Activated CD4-positive, alpha-beta memory T cell treated with anti-CD3 and anti-CD28 coated beads, Interleukin-2, amount 10 ng/mL, durations not matched to agents 7 days and 5 days (primary cell): ENCODE measurements around the gene RIPOR3. TPM values are rescaled to one million over a fixed set of nuclear protein-coding genes. Genes with fewer than 3 reads are reported as not detected.
A peak's percentile ranks its signal among the peaks of the same experiment; 100 is the strongest.
"Not testable (repeated sequence)": the region's sequence is repeated elsewhere in the genome, so short reads cannot be mapped to it uniquely, and the experiment has no call there.

Experiments used
- CTCF ChIA-PET: fragments of 350-600 bp; sonication (Branson Sonifier 250); formaldehyde crosslinking; loops from one replicate; lab custom pipeline; 2021; ENCODE audit warnings: antibody characterized with exemption, inconsistent platforms; lab: Charles Lee
- POLR2A ChIA-PET: fragments of 350-600 bp; sonication (Branson Sonifier 250); formaldehyde crosslinking; loops from one replicate; lab custom pipeline; 2021; ENCODE audit warnings: antibody characterized with exemption; lab: Charles Lee
- DNase-seq: peaks from one replicate; pipeline ENCODE4 v3.0.0-alpha.2; 2020
- H3K27ac Mint-ChIP-seq: one replicate; pipeline ENCODE4 v1.8.0; 2021; ENCODE audit warnings: mild to moderate bottlenecking, mixed read lengths
- H3K27me3 Mint-ChIP-seq: one replicate; pipeline ENCODE4 v1.8.0; 2021; ENCODE audit warnings: mixed read lengths
- H3K36me3 Mint-ChIP-seq: one replicate; pipeline ENCODE4 v1.8.0; 2021; ENCODE audit warnings: low read depth, mixed read lengths
- H3K4me1 Mint-ChIP-seq: one replicate; pipeline ENCODE4 v1.8.0; 2021; ENCODE audit warnings: mixed read lengths
- H3K4me3 Mint-ChIP-seq: one replicate; pipeline ENCODE4 v1.8.0; 2021; ENCODE audit warnings: mild to moderate bottlenecking, mixed read lengths
- H3K9me3 Mint-ChIP-seq: one replicate; pipeline ENCODE4 v1.8.0; 2021; ENCODE audit warnings: mixed read lengths
- total RNA-seq, 2 experiments: library from RNA; stranded (reverse); gene quantifications; one replicate each; pipeline ENCODE4 v1.2.3, GENCODE V29; 2021

RIPOR3 gene
- total RNA-seq, 2 experiments from 2014 or later = not detected

DNA sequence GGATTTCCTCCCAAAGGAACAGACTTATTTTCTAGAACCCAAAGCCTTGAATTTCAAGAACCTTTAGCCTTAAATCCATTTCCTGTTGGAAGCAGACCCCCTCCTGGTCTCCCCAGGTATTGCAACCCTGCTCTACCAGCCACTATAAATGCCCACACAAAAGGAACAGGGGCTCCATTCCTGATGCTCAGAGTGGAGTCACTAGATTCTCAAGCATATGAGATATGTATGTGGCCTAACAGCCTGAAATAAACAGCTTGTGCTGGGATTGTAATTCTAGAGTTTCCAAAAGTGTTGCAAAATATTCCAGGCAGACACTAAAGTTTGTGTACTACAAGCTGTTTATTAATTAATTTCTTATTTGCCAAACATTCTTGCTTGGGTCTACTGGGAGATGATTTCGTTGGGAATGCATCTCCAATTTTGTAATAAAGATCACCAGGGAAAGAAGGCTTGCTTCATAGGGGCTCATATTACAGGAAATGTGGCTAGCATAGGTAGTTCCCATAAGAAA is 44.8 kb downstream of the RIPOR3 start:
- no peaks in the 10 kb centered on the region for H3K36me3 Mint-ChIP-seq
- H3K27me3 Mint-ChIP-seq = no peaks in the 10 kb centered on the region
- POLR2A ChIA-PET = no interaction called here
- no peak overlapping the region for H3K27ac Mint-ChIP-seq
- CTCF ChIA-PET = interaction anchor here (0.6 to 1.5 kb wide), 3 partner anchors 11 to 307 kb away, joined by 3 read pairs; no protein-coding TSS in a partner anchor
- no peaks in the 10 kb centered on the region for H3K4me1 Mint-ChIP-seq
- no peak overlapping the region for H3K4me3 Mint-ChIP-seq
- no peak for DNase-seq
- no peaks in the 10 kb centered on the region for H3K9me3 Mint-ChIP-seq

DNA sequence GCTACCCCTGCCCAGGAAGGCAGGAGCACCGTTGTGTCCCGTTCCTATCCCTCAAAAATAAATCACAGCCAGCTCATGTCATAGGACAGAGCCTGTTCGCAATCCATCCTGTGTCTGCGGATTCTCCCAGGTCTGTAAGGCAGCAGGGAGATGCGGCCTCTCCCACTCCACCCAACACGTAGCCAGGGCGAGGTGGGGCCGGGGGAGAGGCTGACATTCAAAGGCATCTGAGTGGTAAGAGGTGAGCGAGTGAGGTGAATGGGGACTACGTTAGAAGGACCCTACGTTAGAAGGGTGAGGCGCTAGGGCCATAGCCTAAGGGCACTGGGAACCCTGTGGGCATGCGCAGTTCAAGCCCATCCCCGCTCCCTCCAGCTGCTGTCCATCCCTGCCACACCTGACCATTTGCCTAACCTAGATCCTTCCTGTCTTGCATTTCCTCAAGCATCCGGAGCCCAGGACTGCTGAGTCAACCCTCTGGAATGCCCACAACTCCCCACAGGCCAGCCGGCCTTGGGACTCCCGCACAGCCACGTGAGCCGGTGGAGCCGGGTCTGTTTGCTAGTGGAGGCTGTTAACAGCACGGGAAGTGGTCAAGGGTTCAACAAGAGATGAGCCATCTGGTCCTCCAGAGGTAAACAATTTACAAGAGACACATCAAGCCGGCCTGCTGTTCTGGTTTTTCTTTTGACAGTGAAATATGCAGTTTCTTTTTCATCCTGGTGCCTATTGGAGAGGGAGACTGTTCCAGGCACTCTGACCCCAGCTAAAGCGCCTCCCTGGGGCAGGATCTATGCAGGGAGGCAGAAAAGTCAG is 45.9 kb downstream of the RIPOR3 start:
- no peak for DNase-seq

DNA sequence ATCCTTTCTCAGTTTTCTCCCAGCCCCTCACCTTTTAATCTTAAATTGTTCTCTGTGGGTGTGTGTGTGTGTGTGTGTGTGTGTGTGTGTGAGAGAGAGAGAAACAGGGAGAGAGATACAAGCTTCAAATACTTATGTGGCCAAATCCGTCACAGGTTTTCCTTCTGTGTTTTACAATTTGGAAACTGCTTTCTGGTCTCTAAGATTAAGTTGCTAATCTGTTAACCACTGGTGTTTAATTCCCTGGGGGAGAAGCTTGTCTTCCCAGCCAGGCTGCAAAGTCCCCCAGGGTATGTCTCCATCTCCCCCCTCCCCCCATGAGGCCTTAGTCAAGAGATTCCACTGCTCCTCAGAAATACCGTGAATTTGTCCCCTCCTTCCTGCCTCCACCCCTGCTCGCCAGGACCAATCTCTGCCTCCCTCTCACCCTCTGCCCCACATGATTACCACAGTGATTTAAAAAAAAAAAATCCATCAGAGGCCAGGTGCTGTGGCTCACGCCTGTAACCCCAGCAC is 49.0 kb downstream of the RIPOR3 start:
- CTCF ChIA-PET = no interaction called here
- no peaks in the 10 kb centered on the region for H3K27me3 Mint-ChIP-seq
- H3K27ac Mint-ChIP-seq = no peak overlapping the region
- H3K4me3 Mint-ChIP-seq = no peak overlapping the region
- POLR2A ChIA-PET = no interaction called here
- no peaks in the 10 kb centered on the region for H3K4me1 Mint-ChIP-seq
- no peaks in the 10 kb centered on the region for H3K36me3 Mint-ChIP-seq
- no peaks in the 10 kb centered on the region for H3K9me3 Mint-ChIP-seq
- no peak for DNase-seq

More for the DNA sequence above, 45.9 kb downstream of the RIPOR3 start:
- ChIA-PET POLR2A (no interaction called here), CTCF (interaction anchor here (1.5 kb wide), 1 partner anchor 12 kb away, joined by 3 read pairs; no protein-coding TSS in a partner anchor)
- Mint-ChIP-seq H3K27me3 (no peaks in the 10 kb centered on the region), H3K4me1 (no peaks in the 10 kb centered on the region), H3K36me3 (no peaks in the 10 kb centered on the region), H3K27ac (no peak overlapping the region), H3K9me3 (no peaks in the 10 kb centered on the region), H3K4me3 (no peak overlapping the region)

DNA sequence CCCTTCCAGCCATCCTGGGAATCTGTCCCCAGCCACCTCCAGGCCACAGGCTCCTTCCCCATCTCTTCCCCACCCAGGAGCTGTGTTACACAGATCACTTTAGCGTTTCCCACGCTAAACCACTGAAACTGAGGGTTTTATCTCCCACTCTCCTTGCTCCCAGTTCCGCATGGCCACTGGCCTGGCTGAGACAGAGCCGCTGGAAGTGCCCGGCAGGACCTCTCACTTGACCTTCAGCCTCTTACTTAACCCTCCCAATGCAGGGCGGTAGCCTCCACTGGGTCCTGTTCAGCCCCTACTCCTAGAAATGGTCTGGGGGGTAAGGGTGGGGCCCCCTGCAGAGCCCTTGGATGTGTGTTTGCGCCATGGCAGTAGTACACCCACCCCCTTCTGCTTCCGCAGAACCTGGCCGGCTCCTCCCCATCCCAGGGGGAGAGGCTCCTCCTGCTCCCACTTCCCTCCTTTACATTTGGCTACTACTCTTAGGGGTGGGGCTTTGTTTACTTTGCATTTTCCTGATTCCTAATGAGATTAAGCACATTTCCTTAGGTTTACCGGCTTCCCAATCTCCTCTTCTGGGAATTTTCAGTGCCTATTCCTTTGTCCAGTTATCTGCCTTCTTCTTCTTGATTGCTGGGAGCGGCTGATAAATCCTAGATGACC is 49.6 kb downstream of the RIPOR3 start:
- POLR2A ChIA-PET, H3K27ac Mint-ChIP-seq, H3K27me3 Mint-ChIP-seq, H3K4me3 Mint-ChIP-seq, CTCF ChIA-PET, H3K9me3 Mint-ChIP-seq, DNase-seq, H3K36me3 Mint-ChIP-seq, H3K4me1 Mint-ChIP-seq: not testable (repeated sequence)

DNA sequence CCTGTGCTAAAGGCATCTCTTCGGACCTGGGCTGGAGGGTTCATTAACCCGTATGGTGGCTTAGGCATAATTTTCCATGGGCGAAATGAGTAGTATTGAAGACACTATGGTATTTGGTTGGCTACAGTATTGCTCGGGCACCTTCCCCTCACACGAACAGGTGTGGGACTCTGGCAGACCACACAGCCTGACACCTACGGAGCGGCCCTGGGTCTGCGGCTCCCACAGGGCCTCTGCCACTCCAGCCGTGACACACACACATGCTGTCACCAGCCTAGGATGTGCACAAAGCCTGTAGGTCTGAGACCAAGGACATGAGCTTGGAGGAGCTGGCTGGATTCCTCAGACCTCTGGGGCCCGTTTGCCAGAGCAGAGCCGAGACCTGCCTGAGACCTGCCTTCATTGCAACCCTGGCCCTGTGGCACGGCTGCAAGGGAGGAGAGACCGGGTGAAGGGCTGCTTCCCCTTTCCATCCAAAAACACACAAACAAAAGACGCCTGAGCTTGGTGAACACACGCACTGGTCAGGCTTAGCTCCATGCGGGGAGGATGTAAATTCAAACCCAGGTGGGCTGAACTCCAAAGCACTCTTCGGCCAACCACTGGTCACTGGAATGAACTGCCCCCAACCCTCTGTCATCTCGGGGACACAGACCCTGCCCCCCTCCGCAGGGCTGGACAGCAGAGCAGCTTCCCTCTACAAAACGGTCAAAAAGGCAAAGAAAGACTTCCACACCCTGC is 51.2 kb downstream of the RIPOR3 start:
- not testable (repeated sequence) for H3K27ac Mint-ChIP-seq

DNA sequence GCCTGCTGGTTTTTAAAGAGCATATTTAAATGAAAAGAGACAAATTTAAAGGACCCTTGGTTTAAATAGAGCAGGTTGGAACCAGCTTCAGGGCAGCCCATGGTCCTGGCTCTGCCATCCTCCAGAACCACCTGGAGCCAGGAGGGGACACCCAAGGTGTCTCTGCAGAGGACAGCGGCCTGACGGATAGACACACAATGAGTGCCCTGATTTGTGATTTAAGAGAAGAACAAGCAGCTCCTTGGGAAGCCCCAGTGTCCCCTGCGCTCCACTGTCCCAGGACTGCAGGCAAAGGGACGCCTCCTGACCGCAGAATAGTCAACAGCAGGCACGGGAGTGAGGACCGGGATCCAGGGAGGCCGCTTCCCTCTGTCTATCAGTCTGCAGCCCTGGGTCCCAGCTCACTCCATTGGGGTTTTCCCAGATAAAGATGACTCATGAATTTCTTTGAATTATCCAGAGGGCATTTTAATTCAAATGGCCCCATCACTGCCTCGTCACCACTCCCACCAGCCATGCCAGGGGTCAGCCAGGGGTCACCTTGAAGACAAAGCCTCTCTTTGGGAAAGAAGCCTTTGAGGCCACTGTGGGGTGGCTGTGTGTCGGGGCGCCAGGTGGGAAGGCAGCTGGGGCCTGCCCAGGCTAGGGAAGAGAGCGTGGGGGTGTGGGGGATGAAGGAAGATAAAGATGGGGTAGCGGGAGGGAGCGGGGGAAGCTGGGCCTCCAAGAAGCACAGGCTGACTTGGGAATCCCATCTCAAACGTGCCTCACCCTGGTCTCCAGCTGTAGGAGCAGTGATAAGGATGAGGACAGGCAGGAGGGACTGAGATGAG is 53.1 kb downstream of the RIPOR3 start:
- POLR2A ChIA-PET, H3K4me1 Mint-ChIP-seq, H3K27ac Mint-ChIP-seq, H3K4me3 Mint-ChIP-seq, H3K9me3 Mint-ChIP-seq, DNase-seq, H3K36me3 Mint-ChIP-seq, H3K27me3 Mint-ChIP-seq, CTCF ChIA-PET: not testable (repeated sequence)

More for the DNA sequence above, 51.2 kb downstream of the RIPOR3 start:
- POLR2A ChIA-PET, CTCF ChIA-PET, H3K36me3 Mint-ChIP-seq, H3K4me3 Mint-ChIP-seq, H3K27me3 Mint-ChIP-seq, H3K4me1 Mint-ChIP-seq, H3K9me3 Mint-ChIP-seq, DNase-seq: not testable (repeated sequence)

DNA sequence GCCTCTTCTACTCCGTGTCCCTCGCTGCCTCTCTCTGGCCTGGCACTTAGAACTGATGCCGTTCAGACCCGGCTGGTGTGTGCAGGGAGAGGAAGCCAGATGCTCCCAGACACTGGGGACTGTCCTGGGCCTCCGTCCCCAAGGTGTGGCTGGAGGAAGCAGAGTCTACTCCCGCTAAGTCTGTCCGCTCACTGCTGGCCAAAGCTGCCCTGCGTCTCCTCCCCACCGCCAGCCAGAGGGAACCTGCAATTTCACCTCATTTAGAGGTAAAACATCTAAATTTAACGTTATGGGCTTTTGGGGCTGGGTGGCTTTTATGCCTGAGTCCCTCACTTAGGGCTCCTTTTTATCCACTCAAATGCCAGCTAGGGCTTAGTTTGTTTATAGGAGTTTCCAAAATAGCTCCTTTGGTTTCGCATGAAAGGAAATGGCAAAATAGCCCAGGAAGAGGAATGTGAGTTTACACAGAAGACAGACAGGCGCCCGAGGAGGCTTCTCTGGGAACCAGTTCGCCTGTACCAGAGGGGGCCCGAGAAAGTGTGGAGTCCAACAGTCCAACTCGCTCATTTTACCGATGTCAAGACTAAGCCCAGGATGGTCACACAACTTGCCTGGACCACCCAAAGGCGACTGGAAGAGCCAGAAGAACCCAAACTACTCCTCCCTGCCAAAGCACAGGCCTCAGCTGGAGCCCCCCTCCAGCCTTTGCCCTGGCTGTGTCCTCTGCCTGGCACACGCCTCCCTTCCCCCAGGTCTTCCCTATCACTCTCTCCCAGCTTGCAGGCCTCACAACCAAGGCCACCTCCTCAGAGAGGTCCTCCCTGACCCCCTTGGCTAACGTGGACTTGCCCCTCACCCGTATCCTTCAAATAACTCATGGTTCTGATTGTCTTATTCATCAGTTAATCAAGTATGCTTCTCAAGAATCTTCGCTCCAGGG is 54.5 kb downstream of the RIPOR3 start:
- no peak overlapping the region for H3K27ac Mint-ChIP-seq
- H3K4me1 Mint-ChIP-seq = no peaks in the 10 kb centered on the region
- no peaks in the 10 kb centered on the region for H3K27me3 Mint-ChIP-seq
- CTCF ChIA-PET = interaction anchor here (1.2 to 1.5 kb wide), 3 partner anchors 11 to 38 kb away, joined by 3 to 4 read pairs (median 4); no protein-coding TSS in a partner anchor
- H3K36me3 Mint-ChIP-seq = no peaks in the 10 kb centered on the region
- no peaks in the 10 kb centered on the region for H3K9me3 Mint-ChIP-seq
- POLR2A ChIA-PET = no interaction called here
- DNase-seq = no peak
- H3K4me3 Mint-ChIP-seq = no peak overlapping the region

DNA sequence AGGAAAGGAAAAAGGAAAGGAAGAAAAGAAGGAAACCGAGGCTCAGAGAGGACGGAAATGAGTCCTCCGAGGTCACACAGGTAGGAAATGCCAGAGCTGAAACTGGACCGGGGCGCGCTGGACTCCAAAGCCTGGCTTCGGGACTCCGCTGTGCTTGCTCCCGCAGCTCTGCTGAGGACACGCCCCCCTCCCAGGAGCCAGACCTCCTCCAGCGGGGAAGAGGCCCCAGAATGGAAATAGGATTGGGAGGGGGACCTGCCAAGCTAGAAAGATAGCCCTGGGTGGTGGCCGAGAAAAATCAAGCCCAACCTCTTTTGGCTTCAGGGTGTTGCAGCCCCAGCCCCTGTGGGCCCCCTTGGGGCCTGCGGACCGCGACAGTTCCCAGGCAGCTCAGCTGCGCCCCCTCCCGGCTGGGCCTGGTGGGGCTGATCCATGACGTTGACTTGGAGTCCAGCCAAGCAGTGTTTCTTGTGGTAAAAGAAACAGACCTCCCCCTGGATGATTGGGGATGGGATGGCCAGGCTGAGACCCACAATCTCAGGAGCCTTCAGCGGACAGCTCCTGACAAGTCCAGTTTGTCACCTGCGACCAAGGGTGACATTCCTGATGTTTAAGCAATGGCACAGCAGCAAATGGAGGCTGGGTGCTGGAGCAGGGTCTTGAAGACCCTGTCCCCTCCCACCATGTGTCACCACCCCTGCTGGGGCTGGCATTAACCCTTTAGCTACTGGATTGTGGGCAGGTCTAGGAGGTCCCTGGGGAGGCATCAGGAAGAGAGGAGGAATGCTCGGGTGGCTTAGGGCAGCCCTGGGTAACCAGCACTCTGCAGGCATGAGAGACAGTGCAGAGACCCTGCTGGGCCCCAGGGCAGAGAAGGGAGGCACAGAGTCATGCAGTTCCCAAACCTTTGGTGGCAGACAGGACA is 55.4 kb downstream of the RIPOR3 start:
- no peaks in the 10 kb centered on the region for H3K9me3 Mint-ChIP-seq
- ChIA-PET POLR2A (no interaction called here), CTCF (interaction anchor here (0.7 to 1.5 kb wide), 8 partner anchors 10 to 447 kb away, joined by 3 to 4 read pairs (median 4); no protein-coding TSS in a partner anchor)
- no peaks in the 10 kb centered on the region for H3K36me3 Mint-ChIP-seq
- no peaks in the 10 kb centered on the region for H3K27me3 Mint-ChIP-seq
- peak; percentile 64 for DNase-seq
- H3K27ac Mint-ChIP-seq = no peak overlapping the region
- no peaks in the 10 kb centered on the region for H3K4me1 Mint-ChIP-seq
- H3K4me3 Mint-ChIP-seq = no peak overlapping the region

DNA sequence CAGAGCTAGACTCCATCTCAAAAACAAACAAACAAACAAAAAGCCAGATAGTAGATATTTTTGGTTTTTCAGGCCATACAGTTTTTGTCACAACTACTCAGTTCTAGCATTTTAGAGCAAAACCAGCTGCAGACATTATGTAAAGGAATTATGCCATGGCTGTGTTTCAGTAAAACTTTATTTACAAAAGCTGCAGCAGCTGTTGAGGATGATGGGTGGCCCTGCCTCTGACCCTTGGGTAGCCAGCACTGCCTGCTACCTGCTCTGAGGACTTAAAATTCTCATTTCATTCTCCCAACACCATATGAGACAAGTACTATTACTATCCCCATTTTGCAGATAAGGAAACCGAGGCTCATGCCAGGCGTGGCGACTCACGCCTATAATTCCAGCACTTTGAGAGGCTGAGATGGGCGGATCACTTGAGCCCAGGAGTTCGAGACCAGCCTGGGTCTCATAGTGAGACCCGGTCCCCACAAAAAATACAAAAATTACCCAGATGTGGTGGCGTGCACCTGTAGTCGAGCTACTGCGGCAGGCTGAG is 56.3 kb downstream of the RIPOR3 start:
- H3K27ac Mint-ChIP-seq = no peak overlapping the region
- ChIA-PET POLR2A (no interaction called here), CTCF (interaction anchor here (1.0 to 1.5 kb wide), 5 partner anchors 10 to 447 kb away, joined by 3 to 4 read pairs (median 4); no protein-coding TSS in a partner anchor)
- H3K27me3 Mint-ChIP-seq = no peaks in the 10 kb centered on the region
- no peak overlapping the region for H3K4me3 Mint-ChIP-seq
- H3K9me3 Mint-ChIP-seq = no peaks in the 10 kb centered on the region
- no peaks in the 10 kb centered on the region for H3K4me1 Mint-ChIP-seq
- no peak for DNase-seq
- H3K36me3 Mint-ChIP-seq = no peaks in the 10 kb centered on the region

DNA sequence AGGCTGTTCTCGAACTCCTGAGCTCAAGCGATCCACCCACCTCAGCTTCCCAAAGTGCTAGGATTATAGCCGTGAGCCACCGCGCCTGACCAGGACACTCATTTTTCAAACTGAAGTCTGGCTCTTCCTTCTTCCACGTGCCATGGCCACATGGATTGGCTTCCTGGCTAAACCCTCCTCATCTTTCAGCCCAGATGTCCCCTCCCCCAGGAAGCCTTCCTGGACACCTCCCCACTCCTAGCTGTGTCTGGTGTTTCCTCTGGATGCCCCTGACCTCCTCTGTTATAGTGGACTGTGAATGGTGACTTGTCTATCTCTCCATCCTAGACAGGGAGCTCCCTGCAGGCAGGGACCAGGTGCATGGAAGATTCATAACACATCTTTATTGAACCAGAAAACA is 57.2 kb downstream of the RIPOR3 start:
- H3K4me1 Mint-ChIP-seq = no peaks in the 10 kb centered on the region
- H3K36me3 Mint-ChIP-seq = no peaks in the 10 kb centered on the region
- no peaks in the 10 kb centered on the region for H3K27me3 Mint-ChIP-seq
- CTCF ChIA-PET = no interaction called here
- POLR2A ChIA-PET = no interaction called here
- no peak overlapping the region for H3K27ac Mint-ChIP-seq
- no peak overlapping the region for H3K4me3 Mint-ChIP-seq
- no peaks in the 10 kb centered on the region for H3K9me3 Mint-ChIP-seq
- DNase-seq = no peak
